Liver (tissue), 9 donors: ENCODE results near the gene TAL1. TPM values are rescaled to one million over a fixed set of nuclear protein-coding genes. Genes with fewer than 3 reads are reported as not detected.

Experiments
- DNase-seq: peaks from one replicate; pipeline ENCODE4 v3.0.0-alpha.2; 2017; ENCODE audit warnings: low spot score
- H3K27ac ChIP-seq, 2 donors: one replicate each; pipeline ENCODE4 v1.7.0; 2013; ENCODE audit warnings: inconsistent platforms in 2 of 2, low read length in 2 of 2, control low read depth in 1 of 2, low read depth in 1 of 2, mild to moderate bottlenecking in 1 of 2
- H3K27me3 ChIP-seq, 4 donors: one replicate each; pipeline versions ENCODE4 v1.6.1 to v1.7.0; 2013; ENCODE audit warnings: low read length in 3 of 4, inconsistent platforms in 1 of 4, mild to moderate bottlenecking in 1 of 4, moderate library complexity in 1 of 4; ENCODE audit not compliant: control insufficient read depth in 4 of 4, insufficient read depth in 4 of 4
- H3K36me3 ChIP-seq, 4 donors: one replicate each; pipeline versions ENCODE4 v1.6.1 to v1.7.0; 2013; ENCODE audit warnings: low read length in 3 of 4, mild to moderate bottlenecking in 3 of 4, low read depth in 1 of 4, moderate library complexity in 1 of 4; ENCODE audit not compliant: control insufficient read depth in 4 of 4, insufficient read depth in 3 of 4
- H3K4me1 ChIP-seq, 4 donors: one replicate each; pipeline versions ENCODE4 v1.6.1 to v1.7.0; 2013; ENCODE audit warnings: low read length in 3 of 4, mild to moderate bottlenecking in 3 of 4, moderate library complexity in 1 of 4; ENCODE audit not compliant: control insufficient read depth in 4 of 4, insufficient read depth in 4 of 4
- H3K4me3 ChIP-seq, 3 donors: one replicate each; pipeline versions ENCODE4 v1.6.1 to v1.7.0; 2013; ENCODE audit warnings: low read length in 3 of 3, control low read depth in 1 of 3, low read depth in 1 of 3, mild to moderate bottlenecking in 1 of 3
- H3K9ac ChIP-seq, 2 donors: one replicate each; pipeline ENCODE4 v1.7.0; 2013; ENCODE audit warnings: low read length in 2 of 2, mild to moderate bottlenecking in 2 of 2, moderate library complexity in 2 of 2, control low read depth in 1 of 2, low read depth in 1 of 2
- H3K9me3 ChIP-seq, 4 donors: one replicate each; pipeline versions ENCODE4 v1.6.1 to v1.7.0; 2013; ENCODE audit warnings: low read length in 3 of 4; ENCODE audit not compliant: control insufficient read depth in 4 of 4
- ATF3 ChIP-seq: IDR thresholded peaks from 2 replicates; pipeline ENCODE4 v1.6.1; 2016; ENCODE audit warnings: antibody characterized with exemption
- CTCF ChIP-seq: fragments of 150-350 bp; IDR thresholded peaks from 2 replicates; pipeline ENCODE4 v1.5.1; 2017; ENCODE audit warnings: improper control_type of control experiment, low read depth, low read length; ENCODE audit not compliant: missing input control
- EGR1 ChIP-seq, 2 donors: IDR thresholded peaks; 2 replicates each; pipeline ENCODE4 v1.6.1; 2016 to 2018; ENCODE audit warnings: antibody characterized with exemption in 2 of 2, low read depth in 2 of 2
- FOXA1 ChIP-seq: IDR thresholded peaks from 2 replicates; pipeline ENCODE4 v1.6.1; 2016; ENCODE audit warnings: antibody characterized with exemption
- FOXA2 ChIP-seq: IDR thresholded peaks from 2 replicates; pipeline ENCODE4 v1.6.1; 2016; ENCODE audit warnings: antibody characterized with exemption
- GABPA ChIP-seq, 2 donors: IDR thresholded peaks in 1 of 2; conservative IDR thresholded peaks in 1 of 2; 2 replicates each; pipeline ENCODE4 v1.6.1; 2016; ENCODE audit warnings: antibody characterized with exemption in 2 of 2, mild to moderate bottlenecking in 1 of 2, moderate library complexity in 1 of 2
- HNF4A ChIP-seq, 2 donors: conservative IDR thresholded peaks; 2 replicates each; pipeline ENCODE4 v1.6.1; 2016; ENCODE audit warnings: antibody characterized with exemption in 2 of 2, mild to moderate bottlenecking in 2 of 2
- HNF4G ChIP-seq: IDR thresholded peaks from 2 replicates; pipeline ENCODE4 v1.6.1; 2016; ENCODE audit warnings: antibody characterized with exemption
- JUND ChIP-seq, 2 donors: IDR thresholded peaks; 2 replicates each; pipeline ENCODE4 v1.6.1; 2016; ENCODE audit warnings: antibody characterized with exemption in 2 of 2
- NR2F2 ChIP-seq: IDR thresholded peaks from 2 replicates; pipeline ENCODE4 v1.6.1; 2016; ENCODE audit warnings: antibody characterized with exemption
- RAD21 ChIP-seq, 2 donors: IDR thresholded peaks; 2 replicates each; pipeline ENCODE4 v1.6.1; 2016; ENCODE audit warnings: antibody characterized with exemption in 2 of 2, mild to moderate bottlenecking in 2 of 2
- RXRA ChIP-seq, 2 donors: IDR thresholded peaks; 2 replicates each; pipeline ENCODE4 v1.6.1; 2017 to 2018; ENCODE audit warnings: antibody characterized with exemption in 2 of 2, mild to moderate bottlenecking in 1 of 2
- TAF1 ChIP-seq: conservative IDR thresholded peaks from 2 replicates; pipeline ENCODE4 v1.6.1; 2016; ENCODE audit warnings: antibody characterized with exemption, mild to moderate bottlenecking
- YY1 ChIP-seq: IDR thresholded peaks from 2 replicates; pipeline ENCODE4 v1.6.1; 2016; ENCODE audit warnings: antibody characterized with exemption, mild to moderate bottlenecking
- WGBS: extraction: QIAGEN DNeasy Blood & Tissue Kit; methylation state at CpG from one replicate; pipeline ENCODE4 v1.1.7; 2013; 5-methylcytosine and 5-hydroxymethylcytosine counted together
- polyA plus RNA-seq, 2 donors: library from polyadenylated mRNA; stranded (reverse) in 1 of 2; unstranded in 1 of 2; fragments of 200-250 nt in 1 of 2; fragments of >200 nt in 1 of 2; fragmentation: Nextera tagmentation in 1 of 2; extraction: Ambion mirVana in 1 of 2; gene quantifications; one replicate each; pipeline versions ENCODE4 v1.2.1 to v1.2.3, GENCODE V29; 2013 to 2015
- total RNA-seq, 2 donors: library from RNA; depleted of rRNA; stranded (reverse); fragments of >200 nt; gene quantifications; one replicate each; pipeline ENCODE4 v1.2.3, GENCODE V29; 2014
- TF ChIP-seq, protein P1 (sequence below): IDR thresholded peaks from 2 replicates; pipeline ENCODE4 v1.6.1; 2016; ENCODE audit warnings: antibody characterized with exemption
- TF ChIP-seq, protein P2 (sequence below): IDR thresholded peaks from 2 replicates; pipeline ENCODE4 v1.6.1; 2016; ENCODE audit warnings: antibody characterized with exemption, mild to moderate bottlenecking
- TF ChIP-seq, protein P3 (sequence below): IDR thresholded peaks from 2 replicates; pipeline ENCODE4 v1.6.1; 2016; ENCODE audit warnings: antibody characterized with exemption
- donor health status: healthy.
- donor health status: healthy.
- donor health status: healthy.
- donor health status: healthy.
- donor health status: healthy.

Gene TAL1
- total and polyA plus RNA-seq, 4 donors, result 0.79 to 184 (median 2.3) TPM

- no peak for TF ChIP-seq RXRA (IDR thresholded peaks at IDR 0.05)
- TF ChIP-seq HNF4A (conservative IDR thresholded peaks at IDR 0.05), result no peak
- TF ChIP-seq, protein P1, sequence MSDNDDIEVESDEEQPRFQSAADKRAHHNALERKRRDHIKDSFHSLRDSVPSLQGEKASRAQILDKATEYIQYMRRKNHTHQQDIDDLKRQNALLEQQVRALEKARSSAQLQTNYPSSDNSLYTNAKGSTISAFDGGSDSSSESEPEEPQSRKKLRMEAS, result no peak
- no peak for TF ChIP-seq JUND (IDR thresholded peaks at IDR 0.05)
These were observed 481 bp downstream of the TAL1 start (continued) for GRCh38 chr1:47231301-47232186.

GRCh38 chr1:47230692-47231300 is 1.2 kb downstream of the TAL1 start:
- TF ChIP-seq, protein P2, sequence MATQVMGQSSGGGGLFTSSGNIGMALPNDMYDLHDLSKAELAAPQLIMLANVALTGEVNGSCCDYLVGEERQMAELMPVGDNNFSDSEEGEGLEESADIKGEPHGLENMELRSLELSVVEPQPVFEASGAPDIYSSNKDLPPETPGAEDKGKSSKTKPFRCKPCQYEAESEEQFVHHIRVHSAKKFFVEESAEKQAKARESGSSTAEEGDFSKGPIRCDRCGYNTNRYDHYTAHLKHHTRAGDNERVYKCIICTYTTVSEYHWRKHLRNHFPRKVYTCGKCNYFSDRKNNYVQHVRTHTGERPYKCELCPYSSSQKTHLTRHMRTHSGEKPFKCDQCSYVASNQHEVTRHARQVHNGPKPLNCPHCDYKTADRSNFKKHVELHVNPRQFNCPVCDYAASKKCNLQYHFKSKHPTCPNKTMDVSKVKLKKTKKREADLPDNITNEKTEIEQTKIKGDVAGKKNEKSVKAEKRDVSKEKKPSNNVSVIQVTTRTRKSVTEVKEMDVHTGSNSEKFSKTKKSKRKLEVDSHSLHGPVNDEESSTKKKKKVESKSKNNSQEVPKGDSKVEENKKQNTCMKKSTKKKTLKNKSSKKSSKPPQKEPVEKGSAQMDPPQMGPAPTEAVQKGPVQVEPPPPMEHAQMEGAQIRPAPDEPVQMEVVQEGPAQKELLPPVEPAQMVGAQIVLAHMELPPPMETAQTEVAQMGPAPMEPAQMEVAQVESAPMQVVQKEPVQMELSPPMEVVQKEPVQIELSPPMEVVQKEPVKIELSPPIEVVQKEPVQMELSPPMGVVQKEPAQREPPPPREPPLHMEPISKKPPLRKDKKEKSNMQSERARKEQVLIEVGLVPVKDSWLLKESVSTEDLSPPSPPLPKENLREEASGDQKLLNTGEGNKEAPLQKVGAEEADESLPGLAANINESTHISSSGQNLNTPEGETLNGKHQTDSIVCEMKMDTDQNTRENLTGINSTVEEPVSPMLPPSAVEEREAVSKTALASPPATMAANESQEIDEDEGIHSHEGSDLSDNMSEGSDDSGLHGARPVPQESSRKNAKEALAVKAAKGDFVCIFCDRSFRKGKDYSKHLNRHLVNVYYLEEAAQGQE, result no peak
- TF ChIP-seq CTCF (no peak), YY1 (no peak), JUND (IDR thresholded peaks at IDR 0.05) (no peak), HNF4G (no peak), EGR1 (IDR thresholded peaks at IDR 0.05; ENCODE audit: low read depth in 2 of 2) (no peak), GABPA (IDR thresholded peaks at IDR 0.05 in 1 of 2, conservative IDR thresholded peaks at IDR 0.05 in 1 of 2) (no peak), HNF4A (conservative IDR thresholded peaks at IDR 0.05) (no peak), RAD21 (IDR thresholded peaks at IDR 0.05) (no peak), TAF1 (no peak), FOXA2 (no peak), RXRA (IDR thresholded peaks at IDR 0.05) (no peak), FOXA1 (no peak), ATF3 (no peak), NR2F2 (no peak)
- TF ChIP-seq, protein P3, sequence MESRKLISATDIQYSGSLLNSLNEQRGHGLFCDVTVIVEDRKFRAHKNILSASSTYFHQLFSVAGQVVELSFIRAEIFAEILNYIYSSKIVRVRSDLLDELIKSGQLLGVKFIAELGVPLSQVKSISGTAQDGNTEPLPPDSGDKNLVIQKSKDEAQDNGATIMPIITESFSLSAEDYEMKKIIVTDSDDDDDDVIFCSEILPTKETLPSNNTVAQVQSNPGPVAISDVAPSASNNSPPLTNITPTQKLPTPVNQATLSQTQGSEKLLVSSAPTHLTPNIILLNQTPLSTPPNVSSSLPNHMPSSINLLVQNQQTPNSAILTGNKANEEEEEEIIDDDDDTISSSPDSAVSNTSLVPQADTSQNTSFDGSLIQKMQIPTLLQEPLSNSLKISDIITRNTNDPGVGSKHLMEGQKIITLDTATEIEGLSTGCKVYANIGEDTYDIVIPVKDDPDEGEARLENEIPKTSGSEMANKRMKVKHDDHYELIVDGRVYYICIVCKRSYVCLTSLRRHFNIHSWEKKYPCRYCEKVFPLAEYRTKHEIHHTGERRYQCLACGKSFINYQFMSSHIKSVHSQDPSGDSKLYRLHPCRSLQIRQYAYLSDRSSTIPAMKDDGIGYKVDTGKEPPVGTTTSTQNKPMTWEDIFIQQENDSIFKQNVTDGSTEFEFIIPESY, result no peak
- TF ChIP-seq, protein P1, result no peak
- no peak for DNase-seq
- no peak overlapping the region for H3K9ac ChIP-seq
- H3K4me3 ChIP-seq, result peak overlapping the region in 2 of 3 donors; percentile 19 to 26
- 9% methylated on average over 44 of the region's 44 CpGs for WGBS
- H3K9me3 ChIP-seq, result peaks cover 0 to 1% (median 0%) of the 10 kb centered on the region in 4 donors
- peaks cover 0 to 22% (median 14%) of the 10 kb centered on the region in 4 donors for H3K27me3 ChIP-seq
- H3K4me1 ChIP-seq, result peaks cover 0 to 10% (median 5%) of the 10 kb centered on the region in 4 donors
- no peaks in the 10 kb centered on the region for H3K36me3 ChIP-seq
- peak overlapping the region; percentile 51 to 55 for H3K27ac ChIP-seq
